HUES64 (cell line): ENCODE results near the gene AKAP13.

ENCODE experiments used
- H3K27ac ChIP-seq: 2 replicates; pipeline ENCODE4 v1.7.0; 2013; ENCODE audit warnings: low read depth, low read length, inconsistent platforms
- H3K27me3 ChIP-seq: 2 replicates; pipeline ENCODE4 v1.6.1; 2013; ENCODE audit warnings: mild to moderate bottlenecking, low read length; ENCODE audit not compliant: insufficient read depth
- H3K36me3 ChIP-seq: 2 replicates; pipeline ENCODE4 v1.6.1; 2013; ENCODE audit warnings: mild to moderate bottlenecking, low read length; ENCODE audit not compliant: insufficient read depth
- H3K4me1 ChIP-seq: 2 replicates; pipeline ENCODE4 v1.6.1; 2013; ENCODE audit warnings: mild to moderate bottlenecking, low read length, moderate library complexity; ENCODE audit not compliant: insufficient read depth
- H3K4me3 ChIP-seq: 2 replicates; pipeline ENCODE4 v1.5.1; 2013; ENCODE audit warnings: mild to moderate bottlenecking, low read length, moderate library complexity
- H3K9ac ChIP-seq: 2 replicates; pipeline ENCODE4 v1.6.1; 2013; ENCODE audit warnings: mild to moderate bottlenecking, low read depth, low read length
- H3K9me3 ChIP-seq: 2 replicates; pipeline ENCODE4 v1.6.1; 2013; ENCODE audit warnings: low read depth, low read length; ENCODE audit not compliant: insufficient read depth
- WGBS: fragments of 150-250, 120-280 bp; methylation state at CpG from one replicate; pipeline ENCODE4 v1.1.7; 2013; ENCODE audit warnings: missing lambda C conversion rate; 5-methylcytosine and 5-hydroxymethylcytosine counted together

Gene AKAP13

DNA sequence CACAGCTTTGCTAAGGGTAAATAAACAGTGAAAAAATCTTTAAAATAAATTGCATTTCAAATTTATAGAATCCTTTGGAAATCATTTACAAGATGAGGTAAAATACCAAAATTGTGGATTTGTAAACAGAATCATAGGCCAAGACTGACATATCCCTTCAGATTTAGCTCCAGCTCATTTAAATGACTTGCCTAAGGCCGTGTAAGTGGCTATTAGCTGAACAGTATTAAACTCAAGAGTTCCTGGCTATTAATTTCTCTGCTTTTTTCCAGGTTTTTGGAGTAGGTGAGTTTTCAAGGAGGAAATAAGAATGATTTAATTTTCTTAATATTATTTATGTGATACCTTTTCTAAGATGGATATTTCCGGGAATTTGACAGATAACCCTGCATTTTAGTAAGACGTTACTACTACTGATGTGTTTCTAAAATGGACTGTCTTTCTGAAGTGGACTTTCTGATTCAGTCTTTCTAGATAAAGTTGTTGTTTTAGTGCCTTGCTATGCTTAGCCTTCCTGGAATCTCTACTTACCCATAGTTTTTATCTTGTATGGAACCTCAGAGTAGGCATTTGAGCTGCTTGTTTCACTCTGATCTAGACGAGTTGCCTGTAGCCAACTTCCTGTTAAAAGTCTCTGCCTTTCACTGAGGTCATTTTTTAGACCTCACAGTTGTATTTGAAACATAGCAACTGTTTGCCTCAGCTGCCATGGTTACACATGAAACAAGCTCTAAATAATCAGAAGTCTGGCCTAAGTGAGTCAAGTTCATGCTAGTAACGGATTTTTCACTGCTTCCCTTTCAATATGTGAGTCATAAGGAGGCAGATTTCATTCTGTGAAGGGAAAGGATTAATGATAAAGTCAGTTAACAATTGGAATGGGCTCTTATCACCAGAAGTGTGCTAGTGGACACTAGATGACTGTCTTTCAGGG, 287.4 kb downstream of the AKAP13 start:
- H3K27ac ChIP-seq: no peak overlapping the region
- WGBS: 92% methylated on average over 5 of the region's 5 CpGs
- no peak overlapping the region for H3K4me3 ChIP-seq
- H3K36me3 ChIP-seq: peaks cover 63% of the 10 kb centered on the region
- H3K4me1 ChIP-seq: no peaks in the 10 kb centered on the region
- H3K9ac ChIP-seq: no peak overlapping the region
- H3K9me3 ChIP-seq: no peaks in the 10 kb centered on the region
- H3K27me3 ChIP-seq: no peaks in the 10 kb centered on the region

DNA sequence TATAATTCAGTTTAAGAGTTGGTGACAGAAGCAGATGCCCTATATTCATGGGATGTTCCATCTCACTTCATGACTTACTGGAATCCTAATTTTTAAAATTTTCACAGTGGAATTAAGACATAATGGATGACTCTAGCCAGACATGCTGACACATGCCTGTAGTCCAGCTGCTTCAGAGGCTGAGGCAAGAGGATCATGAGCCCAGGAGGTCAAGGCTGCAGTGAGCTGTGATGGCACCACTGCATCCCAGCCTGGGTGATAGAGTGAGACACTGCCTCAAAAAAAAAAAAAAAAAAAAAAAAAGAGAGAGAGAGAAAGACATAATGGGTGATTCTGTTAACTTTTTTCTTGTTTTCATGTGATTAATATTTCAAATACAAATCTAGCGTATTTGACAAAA, 290.8 kb downstream of the AKAP13 start:
- H3K27me3 ChIP-seq: no peaks in the 10 kb centered on the region
- H3K9ac ChIP-seq: no peak overlapping the region
- H3K4me1 ChIP-seq: no peaks in the 10 kb centered on the region
- H3K36me3 ChIP-seq: peaks cover 54% of the 10 kb centered on the region
- H3K9me3 ChIP-seq: no peaks in the 10 kb centered on the region
- WGBS: 92% methylated on average over 1 of the region's 1 CpG
- no peak overlapping the region for H3K4me3 ChIP-seq
- H3K27ac ChIP-seq: no peak overlapping the region

DNA sequence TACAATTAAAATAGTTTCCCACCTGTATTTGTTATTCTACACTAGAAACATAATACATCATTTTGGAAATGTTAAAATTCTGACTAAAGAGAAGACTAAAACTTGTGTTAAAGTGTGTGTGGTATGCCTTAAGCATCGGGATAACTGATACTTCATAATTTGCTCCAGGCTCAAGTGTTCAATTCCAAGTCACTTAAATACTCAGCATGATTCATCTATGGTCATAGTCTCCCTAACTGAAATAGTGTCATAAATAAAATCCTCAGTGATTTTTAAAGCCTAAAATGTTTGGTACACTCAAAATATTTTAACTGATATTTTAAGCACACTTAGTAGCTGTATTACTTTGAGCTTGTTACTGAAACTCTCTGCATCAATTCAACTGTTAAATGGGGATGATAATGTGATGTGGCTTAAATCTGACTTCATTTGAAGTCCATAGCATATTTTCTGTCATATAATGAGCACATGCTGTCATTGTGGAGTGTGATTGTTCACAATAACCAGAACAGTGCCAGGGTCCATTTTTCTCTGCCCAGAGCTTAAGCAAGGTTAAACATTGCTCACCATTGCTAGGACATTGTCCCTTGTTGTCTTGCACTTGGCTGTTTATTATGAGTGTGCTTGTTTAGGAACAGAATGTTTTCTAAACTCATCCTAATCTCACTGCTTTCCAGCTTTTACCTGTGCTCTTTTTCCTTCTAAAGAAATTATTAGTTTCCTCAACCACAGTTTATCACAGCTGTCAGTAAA, 292.1 kb downstream of the AKAP13 start:
- Histone ChIP-seq H3K36me3 (peaks cover 56% of the 10 kb centered on the region), H3K9ac (no peak overlapping the region), H3K4me1 (no peaks in the 10 kb centered on the region), H3K9me3 (no peaks in the 10 kb centered on the region), H3K27me3 (no peaks in the 10 kb centered on the region), H3K27ac (no peak overlapping the region), H3K4me3 (no peak overlapping the region)
- 91% methylated on average over 1 of the region's 1 CpG for WGBS

DNA sequence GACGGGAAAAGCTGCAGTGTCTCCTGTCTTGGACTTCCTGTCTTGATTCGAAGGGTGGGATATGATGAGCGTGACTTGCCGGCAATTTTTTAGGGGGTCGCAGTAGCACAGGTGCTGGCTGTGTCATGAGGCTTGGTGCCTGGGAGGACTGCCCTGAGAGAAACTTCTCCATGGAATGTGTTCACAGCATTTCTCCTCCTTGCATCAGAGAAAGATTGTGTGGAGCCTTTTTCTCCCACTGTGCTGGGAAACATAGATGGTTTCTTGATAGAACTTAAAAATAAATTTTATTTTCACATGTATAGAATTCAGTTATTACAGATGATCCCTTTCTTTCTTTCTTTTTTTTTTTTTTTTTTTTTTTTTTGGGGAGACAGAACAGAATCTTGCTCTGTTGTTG, 292.9 kb downstream of the AKAP13 start:
- Histone ChIP-seq H3K27me3 (no peaks in the 10 kb centered on the region), H3K27ac (no peak overlapping the region), H3K9me3 (no peaks in the 10 kb centered on the region), H3K4me3 (no peak overlapping the region), H3K36me3 (peaks cover 51% of the 10 kb centered on the region), H3K9ac (no peak overlapping the region), H3K4me1 (no peaks in the 10 kb centered on the region)
- WGBS: 96% methylated on average over 5 of the region's 5 CpGs

DNA sequence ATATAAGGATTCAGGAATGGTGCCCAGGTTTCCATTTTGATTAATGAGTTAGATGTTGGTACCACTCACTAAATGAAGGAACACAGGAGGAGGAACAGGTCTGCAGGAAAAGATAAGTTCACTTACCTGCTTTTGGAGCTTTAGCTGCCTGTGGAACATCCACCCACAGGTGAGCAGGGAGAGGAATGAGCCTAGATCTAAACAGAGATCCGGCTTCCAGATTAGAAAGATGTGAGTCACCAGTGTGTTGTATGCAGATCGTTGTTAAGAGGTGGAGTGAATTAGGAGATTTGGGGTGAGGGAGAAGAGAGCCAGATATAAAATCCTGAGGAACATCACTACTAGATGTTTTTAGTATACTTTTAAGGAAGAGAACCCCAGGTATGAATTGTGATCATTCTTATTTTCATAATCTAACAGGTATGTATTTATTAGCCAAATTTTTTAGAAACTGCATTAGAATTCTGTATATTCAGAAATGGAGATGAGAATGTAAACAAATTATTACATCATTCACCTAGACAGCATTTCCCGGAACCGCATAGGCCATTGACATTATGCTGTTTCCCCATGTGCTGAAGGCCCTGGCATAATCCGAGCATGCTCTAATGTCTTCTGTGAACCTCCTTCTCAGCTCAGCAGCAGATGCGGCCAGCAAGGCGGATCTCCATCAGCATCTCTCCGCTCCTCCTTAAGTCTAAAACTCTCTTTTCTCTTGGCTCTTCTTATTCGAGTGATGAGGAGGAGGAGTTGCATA, 296.1 kb downstream of the AKAP13 start:
- Histone ChIP-seq H3K4me3 (no peak overlapping the region), H3K9me3 (no peaks in the 10 kb centered on the region), H3K27ac (no peak overlapping the region), H3K4me1 (no peaks in the 10 kb centered on the region), H3K9ac (no peak overlapping the region), H3K36me3 (peaks cover 34% of the 10 kb centered on the region), H3K27me3 (no peaks in the 10 kb centered on the region)
- WGBS: 92% methylated on average over 9 of the region's 9 CpGs

DNA sequence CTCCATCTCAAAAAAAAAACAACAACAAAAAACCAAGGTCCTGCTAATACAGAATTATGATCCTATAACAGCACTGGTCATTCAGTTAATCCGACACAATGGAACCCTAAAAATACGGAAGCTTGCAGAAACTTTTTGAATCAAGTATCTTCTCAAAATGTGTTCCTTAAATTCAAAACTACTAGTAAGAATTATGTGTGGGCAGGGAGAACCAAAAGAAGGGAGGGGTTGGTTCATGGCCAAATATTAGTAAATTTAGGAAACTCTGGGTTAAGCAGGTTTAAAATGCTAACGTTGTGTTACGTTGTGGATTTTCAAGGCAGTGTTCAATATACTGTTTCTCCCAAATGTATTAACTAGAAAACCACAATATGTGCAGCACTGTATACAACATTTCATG, 298.8 kb downstream of the AKAP13 start:
- no peaks in the 10 kb centered on the region for H3K4me1 ChIP-seq

DNA sequence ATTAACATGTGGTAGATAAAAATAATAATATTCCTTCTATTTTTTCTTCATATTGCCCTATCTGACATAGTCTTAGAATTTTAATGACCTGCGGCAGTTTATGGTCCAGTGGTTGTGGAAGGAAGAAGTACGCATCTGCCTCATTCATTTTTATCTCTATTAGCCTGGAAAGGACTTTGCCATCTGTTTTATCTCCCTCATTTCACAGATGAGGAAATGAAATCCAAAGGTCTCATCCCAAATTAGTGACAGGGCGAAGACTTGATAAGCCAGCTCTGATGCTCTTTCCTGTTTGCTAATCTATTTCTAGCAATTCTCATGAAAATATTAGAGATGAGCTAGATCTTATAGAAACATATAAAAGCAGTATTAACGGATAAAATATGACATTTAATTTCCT, 301.0 kb downstream of the AKAP13 start:
- no peaks in the 10 kb centered on the region for H3K27me3 ChIP-seq
- no peak overlapping the region for H3K9ac ChIP-seq
- H3K4me3 ChIP-seq: no peak overlapping the region
- 88% methylated on average over 2 of the region's 4 CpGs for WGBS
- peaks cover 51% of the 10 kb centered on the region for H3K36me3 ChIP-seq
- no peaks in the 10 kb centered on the region for H3K9me3 ChIP-seq
- H3K4me1 ChIP-seq: no peaks in the 10 kb centered on the region
- H3K27ac ChIP-seq: no peak overlapping the region

More for the DNA sequence above, 298.8 kb downstream of the AKAP13 start:
- no peak overlapping the region for H3K27ac ChIP-seq
- no peaks in the 10 kb centered on the region for H3K9me3 ChIP-seq
- no peak overlapping the region for H3K4me3 ChIP-seq
- H3K27me3 ChIP-seq: no peaks in the 10 kb centered on the region
- H3K9ac ChIP-seq: no peak overlapping the region
- H3K36me3 ChIP-seq: peaks cover 38% of the 10 kb centered on the region
- 95% methylated on average over 4 of the region's 4 CpGs for WGBS

- no peaks in the 10 kb centered on the region for H3K27me3 ChIP-seq
- no peak overlapping the region for H3K9ac ChIP-seq
- H3K9me3 ChIP-seq: no peaks in the 10 kb centered on the region
- no peak overlapping the region for H3K27ac ChIP-seq
- H3K4me1 ChIP-seq: peaks cover 6% of the 10 kb centered on the region
- WGBS: 92% methylated on average over 6 of the region's 6 CpGs
- H3K4me3 ChIP-seq: no peak overlapping the region
- H3K36me3 ChIP-seq: peaks cover 55% of the 10 kb centered on the region
Observed at GRCh38 chr15:85684174-85684710, 303.8 kb downstream of the AKAP13 start.

GRCh38 chr15:85685356-85685755, 305.0 kb downstream of the AKAP13 start:
- Histone ChIP-seq H3K4me3 (no peak overlapping the region), H3K4me1 (peaks cover 17% of the 10 kb centered on the region), H3K27me3 (no peaks in the 10 kb centered on the region), H3K9me3 (no peaks in the 10 kb centered on the region), H3K9ac (no peak overlapping the region), H3K27ac (no peak overlapping the region), H3K36me3 (peaks cover 55% of the 10 kb centered on the region)
- WGBS: 96% methylated on average over 9 of the region's 9 CpGs

DNA sequence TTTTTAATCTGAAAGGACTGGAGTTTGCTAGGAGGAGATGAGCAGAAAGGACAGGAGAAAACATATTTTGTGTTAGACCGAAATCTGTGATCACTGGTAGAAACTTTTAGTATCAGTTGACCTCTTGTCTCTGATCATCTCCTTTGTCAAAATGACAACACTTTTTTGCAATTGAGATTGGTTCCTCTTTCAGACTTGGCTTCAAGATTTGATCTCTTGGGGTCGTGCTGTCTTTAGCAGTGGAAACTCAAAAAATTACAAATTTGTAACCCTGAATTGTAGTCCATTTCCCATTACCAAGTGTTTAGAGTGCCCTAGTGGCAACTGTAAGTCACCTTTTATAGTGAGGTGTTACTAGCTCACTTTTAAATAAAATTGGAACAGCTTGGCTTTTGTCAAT, 306.9 kb downstream of the AKAP13 start:
- H3K4me1 ChIP-seq: peaks cover 21% of the 10 kb centered on the region
- peaks cover 46% of the 10 kb centered on the region for H3K36me3 ChIP-seq
- no peaks in the 10 kb centered on the region for H3K9me3 ChIP-seq
- no peak overlapping the region for H3K9ac ChIP-seq
- no peak overlapping the region for H3K4me3 ChIP-seq
- no peak overlapping the region for H3K27ac ChIP-seq
- H3K27me3 ChIP-seq: no peaks in the 10 kb centered on the region
- WGBS: 96% methylated on average over 2 of the region's 2 CpGs
